NCI-H1048 (cell line): ENCODE measurements around the gene SMIM34.

Experiments
- DNase-seq: peaks from one replicate; lab custom pipeline; 2025; lab: John Stamatoyannopoulos, UW

Gene SMIM34

GRCh38 chr21:34372321-34372720 is 51.4 kb downstream of the SMIM34 start:
- no peak for DNase-seq

GRCh38 chr21:34369741-34370140 is 54.0 kb downstream of the SMIM34 start:
- no peak for DNase-seq
